GM12875 (cell line): ENCODE measurements around the gene PCBP3.
"Not testable (repeated sequence)": the region's sequence is repeated elsewhere in the genome, so short reads cannot be mapped to it uniquely, and the experiment has no call there.

Experiments
- H3K4me3 ChIP-seq: one replicate; pipeline ENCODE4 v1.5.1; 2011; ENCODE audit warnings: low read depth, low read length, control low read depth
- TF ChIP-seq, protein P1 (sequence below): IDR thresholded peaks from 2 replicates; pipeline ENCODE4 v1.5.1; 2011; ENCODE audit warnings: low read depth, mild to moderate bottlenecking, control low read depth, inconsistent platforms, low read length, moderate library complexity, borderline replicate concordance; ENCODE audit not compliant: insufficient read depth

Gene PCBP3

DNA sequence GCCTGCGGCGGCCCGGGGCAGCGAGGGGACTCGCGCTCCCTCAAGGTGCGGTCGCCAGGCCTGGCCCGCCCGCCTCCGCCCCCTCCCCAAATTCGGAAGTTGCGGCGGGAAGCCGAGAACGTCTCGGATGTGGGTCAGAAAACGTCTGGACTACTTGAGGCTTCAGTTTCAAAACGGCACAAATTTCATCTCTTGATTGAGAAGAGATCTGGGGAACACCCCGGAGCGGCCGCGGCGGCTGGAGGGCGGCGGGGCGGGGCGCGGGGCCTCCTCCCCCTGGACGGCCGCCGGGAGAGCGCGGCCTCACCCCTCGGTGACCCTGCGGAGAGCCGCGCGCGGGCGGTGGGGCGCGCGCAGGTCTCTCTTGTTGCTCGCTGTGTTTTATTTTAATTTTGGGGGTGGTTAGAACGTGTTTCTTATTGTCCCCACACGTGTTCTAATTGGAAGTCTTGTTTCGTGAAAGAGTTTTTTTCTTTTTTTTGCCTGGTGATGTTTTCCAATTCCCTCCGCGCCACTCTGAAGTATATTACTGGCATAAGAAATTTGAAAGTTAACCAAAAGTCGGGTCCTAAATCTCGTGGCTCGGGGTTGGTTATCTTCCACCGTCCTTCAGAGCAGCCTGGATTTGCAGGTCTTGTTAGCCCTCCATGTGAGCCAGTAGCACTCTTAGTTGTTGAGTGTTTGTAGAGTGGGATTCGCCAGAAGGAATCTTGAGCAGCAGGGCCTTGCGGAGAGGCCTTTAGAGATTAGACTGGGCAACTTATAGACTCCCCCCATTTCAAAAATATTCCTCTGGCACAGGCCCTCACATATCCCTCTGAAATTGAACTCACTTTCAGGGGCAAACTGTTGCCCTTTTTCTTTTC lies 749 bp downstream of the PCBP3 start:
- H3K4me3 ChIP-seq, result no peak overlapping the region
- TF ChIP-seq, protein P1, sequence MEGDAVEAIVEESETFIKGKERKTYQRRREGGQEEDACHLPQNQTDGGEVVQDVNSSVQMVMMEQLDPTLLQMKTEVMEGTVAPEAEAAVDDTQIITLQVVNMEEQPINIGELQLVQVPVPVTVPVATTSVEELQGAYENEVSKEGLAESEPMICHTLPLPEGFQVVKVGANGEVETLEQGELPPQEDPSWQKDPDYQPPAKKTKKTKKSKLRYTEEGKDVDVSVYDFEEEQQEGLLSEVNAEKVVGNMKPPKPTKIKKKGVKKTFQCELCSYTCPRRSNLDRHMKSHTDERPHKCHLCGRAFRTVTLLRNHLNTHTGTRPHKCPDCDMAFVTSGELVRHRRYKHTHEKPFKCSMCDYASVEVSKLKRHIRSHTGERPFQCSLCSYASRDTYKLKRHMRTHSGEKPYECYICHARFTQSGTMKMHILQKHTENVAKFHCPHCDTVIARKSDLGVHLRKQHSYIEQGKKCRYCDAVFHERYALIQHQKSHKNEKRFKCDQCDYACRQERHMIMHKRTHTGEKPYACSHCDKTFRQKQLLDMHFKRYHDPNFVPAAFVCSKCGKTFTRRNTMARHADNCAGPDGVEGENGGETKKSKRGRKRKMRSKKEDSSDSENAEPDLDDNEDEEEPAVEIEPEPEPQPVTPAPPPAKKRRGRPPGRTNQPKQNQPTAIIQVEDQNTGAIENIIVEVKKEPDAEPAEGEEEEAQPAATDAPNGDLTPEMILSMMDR, result no peak

DNA sequence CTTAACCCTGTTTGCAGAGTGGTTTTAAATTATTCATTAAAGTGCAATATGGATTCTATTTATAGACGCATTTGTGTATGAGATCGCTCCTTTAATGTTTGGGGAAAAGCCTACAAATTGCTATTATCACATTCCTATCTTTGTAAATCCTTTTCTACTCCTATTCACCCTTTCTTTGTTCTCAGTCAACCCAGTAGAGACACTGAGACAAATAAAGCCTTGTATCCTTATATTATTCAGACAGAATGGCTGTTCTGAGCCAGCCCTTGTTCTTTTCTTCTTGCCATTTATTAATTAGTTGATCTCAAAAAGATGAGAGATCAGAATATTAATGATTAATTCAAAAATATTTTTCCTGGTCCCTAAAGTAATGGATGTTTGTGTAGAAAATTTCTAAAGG lies 8.4 kb downstream of the PCBP3 start:
- no peak overlapping the region for H3K4me3 ChIP-seq
- TF ChIP-seq, protein P1, result no peak

DNA sequence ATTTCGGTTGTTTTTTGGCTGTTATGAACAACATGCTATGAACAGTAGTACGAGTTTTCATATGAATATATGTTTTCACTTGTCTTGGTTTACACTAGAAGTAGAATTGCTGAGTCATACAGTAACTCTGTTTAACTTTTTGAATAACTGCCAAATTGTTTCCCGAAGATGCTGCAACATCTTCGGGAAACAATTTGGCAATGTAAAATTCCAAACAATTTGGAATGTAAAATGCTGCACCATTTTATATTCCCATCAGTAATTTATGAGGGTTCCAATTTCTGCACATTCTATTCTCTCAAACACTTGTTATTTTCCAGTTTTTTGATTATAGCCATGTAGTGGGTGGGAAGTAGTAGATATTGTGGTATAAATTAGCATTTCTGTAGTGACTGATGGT lies 11.6 kb downstream of the PCBP3 start:
- TF ChIP-seq, protein P1, result no peak
- H3K4me3 ChIP-seq, result no peak overlapping the region

DNA sequence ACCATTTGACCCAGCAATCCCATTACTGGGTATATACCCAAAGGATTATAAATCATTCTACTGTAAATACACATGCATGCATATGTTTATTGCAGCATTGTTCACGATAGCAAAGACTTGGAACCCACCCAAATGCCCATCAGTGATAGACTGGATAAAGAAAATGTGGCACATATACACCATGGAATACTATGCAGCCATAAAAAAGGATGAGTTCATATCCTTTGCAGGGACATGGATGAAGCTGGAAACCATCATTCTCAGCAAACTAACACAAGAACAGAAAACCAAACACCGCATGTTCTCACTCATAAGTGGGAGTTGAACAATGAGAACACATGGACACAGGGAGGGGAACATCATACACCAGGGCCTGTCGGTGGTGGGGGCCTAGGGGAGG lies 12.6 kb downstream of the PCBP3 start:
- not testable (repeated sequence) for H3K4me3 ChIP-seq

DNA sequence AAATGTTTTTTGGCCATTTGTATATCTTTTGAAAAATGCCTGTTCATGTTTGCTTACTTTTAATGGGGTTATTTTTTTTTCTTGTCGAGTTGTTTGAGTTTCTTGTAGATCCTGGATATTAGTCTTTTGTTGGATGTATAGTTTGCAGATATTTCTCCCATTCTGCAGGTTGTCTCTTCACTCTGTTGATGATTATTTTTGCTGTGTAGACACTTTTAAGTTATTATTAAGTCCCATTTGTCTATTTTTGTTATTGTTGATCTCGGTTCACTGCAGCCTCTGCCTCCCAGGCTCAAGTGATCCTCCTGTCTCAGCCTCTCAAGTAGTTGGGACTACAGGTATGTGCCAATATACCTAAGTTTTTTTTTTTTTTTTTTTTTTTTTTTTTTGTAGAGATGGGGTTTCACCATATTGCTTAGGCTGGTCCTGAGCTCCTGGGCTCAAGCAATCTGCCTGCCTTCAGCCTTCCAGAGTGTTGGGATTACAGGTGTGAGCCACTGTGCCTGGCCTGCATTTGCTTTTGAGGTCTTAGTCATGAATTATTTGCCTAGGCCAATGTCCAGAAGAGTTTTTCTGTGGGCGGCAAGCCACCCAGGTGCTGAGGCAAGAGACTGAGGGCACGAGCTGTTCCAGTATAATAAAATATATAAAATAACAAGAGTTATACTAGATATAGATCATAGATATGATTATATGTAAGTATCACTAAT lies 18.5 kb downstream of the PCBP3 start:
- not testable (repeated sequence) for H3K4me3 ChIP-seq

DNA sequence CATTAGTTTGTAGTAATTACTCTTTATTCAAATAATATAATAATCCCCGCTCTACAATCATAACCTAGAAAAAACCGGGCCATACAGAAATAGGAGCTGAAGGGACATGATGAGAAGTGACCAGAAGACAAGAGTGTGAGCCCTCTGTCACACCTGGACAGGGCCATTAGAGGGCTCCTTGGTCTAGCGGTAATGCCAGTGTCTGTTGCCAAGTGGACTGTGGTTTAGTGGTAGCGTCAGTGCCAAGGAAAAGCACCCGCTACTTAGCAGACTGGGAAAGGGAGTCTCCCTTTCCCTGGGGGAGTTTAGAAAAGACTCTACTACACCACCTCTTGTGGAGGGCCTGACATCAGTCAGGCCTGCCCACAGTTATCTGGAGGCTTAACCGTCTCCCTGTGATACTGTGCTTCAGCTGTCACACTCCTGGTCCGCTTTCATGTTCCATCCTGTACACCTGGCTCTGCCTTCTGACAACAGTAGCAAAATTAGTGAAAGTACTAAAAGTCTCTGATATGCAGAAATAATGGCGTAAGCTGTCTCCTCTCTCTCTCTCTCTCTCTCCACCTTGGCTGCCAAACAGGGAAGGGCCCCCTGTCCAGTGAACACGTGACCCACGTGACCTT lies 19.2 kb downstream of the PCBP3 start:
- not testable (repeated sequence) for H3K4me3 ChIP-seq

DNA sequence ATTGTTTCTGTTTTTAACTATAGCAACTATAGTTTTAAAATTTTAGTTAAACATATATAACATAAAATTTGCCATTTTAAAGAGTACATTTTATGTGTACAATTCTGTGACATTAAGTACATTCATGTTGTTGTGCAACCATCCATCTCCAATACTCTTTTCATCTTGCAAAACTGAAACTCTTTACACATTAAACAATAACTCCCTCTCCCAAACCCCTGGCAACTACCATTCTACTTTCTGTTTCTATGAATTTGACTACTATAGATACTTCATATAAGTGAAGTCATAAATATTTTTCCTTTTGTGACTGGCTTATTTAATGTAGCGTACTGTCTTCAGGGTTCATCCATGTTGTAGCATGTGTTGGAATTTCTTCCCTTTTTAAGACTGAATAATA lies 25.9 kb downstream of the PCBP3 start:
- TF ChIP-seq, protein P1, result no peak
- no peak overlapping the region for H3K4me3 ChIP-seq

DNA sequence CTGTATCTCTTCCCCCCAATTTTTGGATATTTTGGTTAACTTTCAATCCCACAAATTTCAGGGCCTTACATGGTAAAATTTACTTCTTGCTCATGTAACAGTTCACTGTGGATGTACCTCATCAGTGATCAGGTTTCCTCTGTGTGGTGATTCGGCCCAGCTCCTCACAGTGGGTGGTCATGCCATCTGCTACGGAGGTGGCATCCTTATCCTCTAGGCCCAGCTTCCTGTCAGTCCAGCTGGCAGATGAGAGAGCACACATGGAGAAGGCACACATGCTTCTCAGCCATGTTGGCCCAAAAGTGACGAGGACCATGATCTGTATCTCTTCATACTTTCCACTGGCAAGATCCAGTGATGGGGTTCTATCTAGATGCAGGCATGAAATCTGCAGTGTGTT lies 27.2 kb downstream of the PCBP3 start:
- no peak overlapping the region for H3K4me3 ChIP-seq
- TF ChIP-seq, protein P1, result no peak

DNA sequence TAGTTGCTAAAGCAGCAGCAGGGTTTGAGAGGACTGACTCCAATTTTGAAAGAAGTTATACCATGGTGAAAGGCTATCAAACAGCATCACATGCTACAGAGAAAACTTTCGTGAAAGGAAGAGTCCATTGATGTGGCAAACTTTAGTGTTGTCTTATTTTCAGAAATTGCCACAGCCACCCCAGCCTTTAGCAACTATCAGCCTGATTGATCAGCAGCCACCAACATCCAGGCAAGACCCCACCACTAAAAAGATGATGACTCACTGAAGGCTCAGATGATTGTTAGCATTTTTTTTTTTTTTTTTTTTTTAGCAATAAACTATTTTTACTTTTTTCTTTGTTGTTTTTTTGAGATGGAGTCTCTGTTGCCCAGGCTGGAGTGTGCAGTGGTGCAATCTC lies 35.3 kb downstream of the PCBP3 start:
- H3K4me3 ChIP-seq, result not testable (repeated sequence)
